Smooth muscle cell of the brain vasculature (primary cell): Measurements from ENCODE around the gene FAXC.

Source experiments
- DNase-seq: peaks from one replicate; pipeline ENCODE4 v3.0.0-alpha.2; 2012; ENCODE audit warnings: low read depth, low spot score

The FAXC gene

DNA sequence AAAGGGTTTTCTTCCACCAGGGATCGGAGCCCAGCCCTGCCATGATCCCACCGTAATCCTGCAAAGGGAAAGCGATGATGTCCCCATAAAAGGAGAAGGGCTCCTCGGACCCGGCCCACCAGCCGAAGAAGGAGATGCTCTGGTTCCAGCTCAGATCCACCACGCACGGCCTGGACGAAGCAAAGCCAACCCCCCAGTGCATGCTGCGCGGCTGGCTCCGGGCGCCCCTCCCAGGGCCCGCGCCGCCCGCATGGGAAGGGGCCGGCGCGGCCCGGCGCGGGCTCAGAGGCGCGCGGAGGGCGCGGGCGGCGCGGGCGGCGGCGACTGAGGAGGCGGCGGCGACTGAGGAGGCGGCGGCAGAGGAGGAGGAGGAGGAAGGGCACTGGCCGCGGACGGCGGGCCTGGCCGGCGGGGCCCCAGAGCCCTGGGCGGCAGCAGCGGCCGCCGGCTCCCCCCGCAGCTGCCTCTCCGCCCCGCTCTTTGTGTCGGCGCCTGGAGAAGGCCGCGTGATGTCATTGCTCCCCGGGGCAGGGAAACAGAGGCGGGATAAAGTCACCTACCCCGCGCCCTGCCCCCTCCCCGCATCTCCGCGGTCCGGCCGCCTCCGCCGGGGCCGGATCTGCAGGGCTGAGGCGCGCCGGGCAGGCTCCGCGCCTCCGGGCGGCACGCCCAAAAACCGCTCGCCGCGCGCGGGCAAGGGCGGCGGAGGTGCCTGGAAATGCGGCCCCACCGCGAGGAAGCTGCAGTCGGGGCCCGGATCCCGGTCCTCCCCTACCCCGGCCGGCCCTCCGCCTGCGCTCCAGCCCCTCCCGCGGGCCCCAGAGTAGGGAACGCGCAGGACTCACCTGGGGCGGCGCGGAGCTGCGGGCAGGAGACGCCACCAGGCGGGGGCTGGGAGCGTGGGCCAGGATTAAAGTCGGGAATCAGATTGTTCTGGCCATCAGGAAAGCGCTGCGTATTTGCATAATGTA lies at the start of gene FAXC:
Gene FAXC, minus strand, starts transcription at position 504 of the 971 bp plus-strand sequence. Its CDS starts 302 bp downstream, at position 202.
- no peak for DNase-seq

DNA sequence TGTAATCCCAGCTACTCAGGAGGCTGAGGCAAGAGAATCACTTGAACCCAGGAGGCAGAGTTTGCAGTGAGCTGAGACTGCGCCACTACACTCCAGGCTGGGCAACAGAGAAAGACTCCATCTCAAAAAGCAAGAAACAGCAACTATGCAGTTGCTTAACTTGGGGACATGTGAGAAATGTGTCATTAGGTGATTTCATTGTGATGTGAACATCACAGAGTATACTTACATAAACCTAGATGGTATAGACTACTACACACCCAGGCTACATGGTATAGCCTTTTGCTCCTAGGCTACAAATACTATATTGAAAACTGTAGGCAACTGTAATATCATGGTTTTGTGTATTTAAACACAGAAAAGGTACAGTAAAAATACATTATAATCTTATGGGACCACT lies 47.8 kb upstream of the FAXC start:
- no peak for DNase-seq

DNA sequence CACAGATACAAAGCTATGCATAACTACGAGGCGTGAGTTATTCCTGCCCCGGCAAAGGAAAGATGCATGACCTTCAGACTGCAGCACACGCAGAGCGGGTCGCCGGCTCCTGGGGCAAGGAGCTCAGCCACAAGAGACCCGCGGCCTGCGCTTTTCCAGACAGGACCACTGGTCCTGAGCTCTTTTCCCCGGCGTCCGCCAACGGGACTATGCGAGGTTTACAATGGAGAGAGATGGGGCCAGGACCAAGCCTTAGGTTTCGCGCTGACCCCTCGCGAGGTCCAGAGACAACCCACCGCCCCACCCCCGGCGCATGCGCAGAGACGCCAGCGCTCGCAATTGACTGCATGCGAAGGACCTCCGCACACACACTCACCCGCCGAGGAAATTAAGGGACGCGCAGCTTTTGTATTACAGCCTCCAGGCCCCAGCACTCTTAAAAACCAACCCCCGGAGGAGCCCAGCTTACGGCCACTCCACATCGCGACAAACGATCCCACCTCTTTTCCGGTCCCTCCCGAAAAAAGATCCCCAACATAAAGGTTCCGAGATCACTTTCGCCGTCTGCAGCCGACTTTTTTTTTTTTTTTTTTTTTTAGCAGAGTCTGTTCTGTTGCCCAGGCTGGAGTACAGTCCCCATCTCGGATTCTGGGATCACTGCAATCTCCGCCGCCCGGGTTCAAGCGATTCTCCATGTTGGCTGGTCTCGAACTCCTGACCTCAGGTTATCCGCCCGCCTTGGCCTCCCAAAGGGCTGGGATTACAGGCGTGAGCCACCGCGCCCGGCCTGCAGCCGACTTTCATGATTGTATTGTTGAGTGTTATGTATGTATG lies 44.4 kb upstream of the FAXC start, which contains the start of gene COQ3:
Gene COQ3, minus strand, starts transcription at position 498 of the 834 bp plus-strand sequence. Its CDS starts 16 bp downstream, at position 482.
- peak; percentile 49 for DNase-seq

DNA sequence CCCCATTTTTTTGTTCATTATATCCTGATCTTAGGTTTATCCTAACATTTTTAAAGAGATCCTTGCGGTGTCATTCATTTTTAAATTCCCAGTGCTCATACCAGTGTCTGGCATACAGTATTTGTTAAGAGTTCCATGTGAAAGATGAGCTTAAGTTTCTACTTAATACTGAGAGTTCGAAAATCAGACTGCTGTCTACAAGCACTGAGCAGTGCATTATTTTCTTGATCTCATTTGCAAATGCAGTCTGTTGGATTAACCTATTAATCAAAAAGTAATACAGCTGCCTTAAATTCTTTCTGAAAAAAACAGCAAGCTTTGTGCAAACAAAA lies 43.9 kb upstream of the FAXC start:
- no peak for DNase-seq

DNA sequence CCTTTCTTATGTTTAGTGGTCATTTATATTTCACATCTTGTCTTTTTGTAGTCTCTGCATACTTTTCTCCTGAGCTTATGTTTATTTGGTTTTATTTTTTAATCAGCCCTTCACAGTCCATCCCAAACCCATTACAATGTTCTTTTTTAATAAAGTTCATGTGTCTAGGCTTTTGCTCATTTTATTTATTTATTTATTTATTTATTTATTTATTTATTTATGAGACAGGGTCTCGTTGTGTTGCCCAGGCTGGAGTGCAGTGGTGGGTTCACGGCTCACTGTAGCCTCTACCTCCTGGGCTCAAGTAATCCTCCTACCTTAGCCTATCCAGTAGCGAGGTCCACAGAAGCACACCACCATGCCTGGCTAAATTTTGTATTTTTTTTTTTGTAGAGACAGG lies 41.4 kb upstream of the FAXC start:
- no peak for DNase-seq

DNA sequence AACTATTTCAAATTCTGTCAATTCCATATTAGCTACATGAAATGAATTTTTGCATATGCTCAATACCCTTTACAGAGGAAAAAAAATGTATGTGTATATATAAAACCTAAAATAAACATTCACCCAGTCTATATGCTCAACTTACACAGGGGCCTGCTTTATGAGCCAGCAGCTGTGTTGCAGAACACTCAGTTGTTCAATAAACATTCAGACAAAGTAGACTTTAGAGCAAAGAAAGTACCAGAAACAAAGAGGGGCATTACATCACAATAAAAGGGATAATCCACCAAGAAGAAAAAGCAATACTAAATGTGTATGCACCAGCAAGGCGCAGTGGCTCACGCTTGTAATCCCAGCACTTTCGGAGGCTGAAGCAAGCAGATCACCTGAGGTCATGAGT lies 35.0 kb upstream of the FAXC start:
- DNase-seq = no peak

DNA sequence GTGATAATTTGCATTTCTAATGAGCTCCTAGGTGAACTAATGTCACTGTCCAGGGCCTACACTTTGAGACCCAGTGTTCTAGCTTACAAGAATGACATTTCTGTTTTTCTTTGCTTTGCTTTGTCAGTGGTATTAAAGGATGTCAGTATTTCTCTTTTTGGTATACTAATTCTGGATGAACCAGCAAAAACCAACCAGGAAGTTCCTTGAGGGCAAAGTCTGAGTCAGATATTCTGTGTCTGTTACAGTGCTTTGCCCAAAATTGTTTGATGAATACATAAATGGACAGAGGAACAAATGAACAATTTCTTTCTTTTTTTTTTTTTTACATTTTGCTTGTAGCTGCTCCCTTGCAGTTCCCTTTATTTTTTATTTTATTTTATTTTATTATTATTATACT lies 29.2 kb upstream of the FAXC start:
- DNase-seq = no peak

DNA sequence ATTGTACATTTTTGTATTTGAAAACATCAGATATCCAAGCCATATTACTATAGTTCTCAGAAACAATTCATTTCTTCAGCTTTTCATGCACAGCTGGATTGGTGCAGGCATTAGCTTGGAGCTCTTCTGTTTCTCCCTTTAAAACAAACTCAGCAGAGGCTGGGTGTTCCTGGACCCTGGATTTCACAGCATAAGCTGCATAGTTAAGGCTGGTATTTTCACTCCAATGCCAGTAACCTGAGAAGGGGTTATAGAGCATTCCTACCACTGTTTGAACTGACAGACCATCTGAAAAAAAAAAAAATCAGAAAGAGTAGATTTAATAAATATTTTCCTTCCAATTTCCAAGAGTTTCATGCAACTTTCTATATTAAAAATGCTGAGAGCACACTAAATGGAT lies 20.1 kb upstream of the FAXC start:
- no peak for DNase-seq

DNA sequence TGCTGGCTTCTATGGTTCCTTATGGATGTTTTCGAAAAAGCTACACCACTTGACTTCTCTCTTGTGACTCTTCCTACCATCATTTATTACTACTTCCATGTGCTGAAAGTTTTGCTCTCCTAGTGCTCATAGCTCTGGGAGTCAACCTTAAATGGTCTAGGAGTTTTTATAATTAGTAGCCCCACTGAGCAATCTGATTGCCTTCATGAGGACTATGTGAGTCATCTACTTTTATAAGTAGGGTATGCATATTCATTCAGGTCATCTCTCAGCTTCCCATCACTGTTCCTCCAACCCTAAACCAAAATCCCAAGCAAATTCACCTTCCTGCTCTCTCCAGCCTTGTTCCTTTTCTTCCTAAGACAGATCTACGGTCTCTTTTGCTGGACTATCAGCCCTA lies 17.4 kb upstream of the FAXC start:
- DNase-seq = no peak

DNA sequence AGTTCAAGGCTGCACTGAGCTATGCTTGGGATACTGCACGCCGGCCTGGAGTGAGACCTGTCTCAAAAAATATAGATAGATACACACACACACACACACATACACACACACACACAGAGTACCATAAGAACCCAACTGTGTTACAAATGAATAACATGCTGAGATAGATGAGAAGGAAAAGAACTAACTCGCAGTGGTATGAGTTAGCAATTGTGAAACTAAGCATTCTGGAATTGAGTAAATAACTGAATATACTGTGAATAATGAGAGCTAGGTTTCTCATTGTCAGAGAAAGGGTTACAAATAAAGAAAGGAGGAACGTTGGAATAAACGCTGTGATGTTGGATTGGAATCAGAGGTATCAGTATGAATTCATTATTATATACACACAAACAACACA lies 14.6 kb upstream of the FAXC start:
- no peak for DNase-seq

DNA sequence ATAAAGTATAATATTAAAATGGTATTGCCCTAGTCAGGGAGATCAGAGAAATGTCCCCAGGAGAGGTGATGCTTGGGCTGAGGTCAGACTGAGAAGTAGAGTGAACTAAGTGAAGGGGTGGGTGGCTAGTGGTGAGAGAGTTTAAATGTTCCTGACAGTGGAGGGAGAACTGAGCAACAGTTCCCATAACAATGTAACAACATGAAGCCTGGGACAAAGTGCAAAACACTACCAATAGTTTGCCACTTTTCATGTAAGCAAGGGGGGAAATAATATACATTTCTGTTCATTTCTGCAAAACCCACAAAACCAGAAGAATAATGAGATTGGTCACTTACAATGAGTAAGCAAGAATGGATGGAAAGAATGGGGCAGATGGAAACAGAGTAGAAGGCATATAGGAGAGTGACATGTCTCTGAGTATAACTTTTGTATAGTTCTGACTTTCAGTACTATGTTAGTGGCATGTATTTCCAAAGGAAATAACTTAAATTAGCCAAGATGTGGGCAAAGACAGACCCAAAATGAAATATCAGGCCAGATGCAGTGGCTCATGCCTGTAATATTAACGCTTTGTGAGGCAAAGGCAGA lies 13.3 kb upstream of the FAXC start:
- no peak for DNase-seq

DNA sequence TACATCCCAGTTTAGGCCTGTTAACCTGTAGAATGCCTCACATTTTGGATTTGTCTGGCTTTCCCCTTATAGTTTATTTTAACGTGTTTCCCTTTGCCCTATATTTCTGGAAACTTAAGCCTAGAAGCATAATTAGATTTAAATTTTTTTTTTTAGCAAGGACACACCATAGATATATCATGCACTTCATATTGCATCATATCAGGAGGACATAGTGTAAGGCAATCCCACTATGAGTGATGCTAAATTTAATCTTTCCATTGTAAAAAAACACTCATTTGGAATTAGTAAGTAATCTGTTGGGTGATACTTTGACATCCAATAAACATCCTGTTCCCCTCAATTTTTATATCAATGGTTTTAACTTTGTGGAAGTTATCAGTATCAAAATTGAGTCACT lies 10.3 kb upstream of the FAXC start:
- no peak for DNase-seq

DNA sequence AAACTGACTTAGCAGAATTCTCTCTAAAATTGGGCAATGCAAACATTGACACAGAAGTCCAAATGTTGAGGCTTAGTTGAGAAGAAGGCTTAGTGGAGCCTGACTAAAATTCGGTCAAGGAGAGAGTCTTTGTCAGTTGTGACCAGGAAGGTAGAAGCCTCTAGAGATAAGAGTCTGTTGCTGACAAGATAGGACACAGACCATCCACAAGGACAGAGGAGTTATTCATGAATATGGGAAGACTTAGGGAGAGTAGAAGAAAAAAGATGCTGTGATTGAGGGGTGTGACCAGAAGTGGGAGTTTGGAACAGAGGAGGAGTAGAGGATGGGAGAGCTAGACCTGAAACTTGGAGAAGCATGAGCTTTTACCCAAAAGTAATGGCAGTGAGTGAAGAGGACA lies 7.2 kb upstream of the FAXC start:
- no peak for DNase-seq

DNA sequence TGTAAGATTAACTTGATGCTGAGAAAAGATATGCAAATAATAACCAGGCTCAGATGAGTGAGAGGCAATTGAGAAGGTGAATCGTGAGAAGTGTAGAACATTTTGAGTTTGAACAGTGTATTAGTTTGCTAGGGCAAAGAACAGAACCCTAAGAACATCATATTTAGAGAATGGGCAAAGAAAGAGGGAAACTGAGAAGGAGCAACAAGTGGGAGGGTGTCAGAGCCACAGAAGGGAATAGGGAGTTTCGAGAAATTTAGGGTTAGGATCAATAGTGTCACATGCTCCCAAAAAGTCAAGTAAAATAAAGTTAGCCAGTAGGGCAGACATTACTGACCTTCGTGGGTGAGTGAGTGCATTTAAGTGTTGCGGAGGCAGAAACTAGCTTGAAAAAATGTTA lies 5.5 kb upstream of the FAXC start:
- DNase-seq = no peak

DNA sequence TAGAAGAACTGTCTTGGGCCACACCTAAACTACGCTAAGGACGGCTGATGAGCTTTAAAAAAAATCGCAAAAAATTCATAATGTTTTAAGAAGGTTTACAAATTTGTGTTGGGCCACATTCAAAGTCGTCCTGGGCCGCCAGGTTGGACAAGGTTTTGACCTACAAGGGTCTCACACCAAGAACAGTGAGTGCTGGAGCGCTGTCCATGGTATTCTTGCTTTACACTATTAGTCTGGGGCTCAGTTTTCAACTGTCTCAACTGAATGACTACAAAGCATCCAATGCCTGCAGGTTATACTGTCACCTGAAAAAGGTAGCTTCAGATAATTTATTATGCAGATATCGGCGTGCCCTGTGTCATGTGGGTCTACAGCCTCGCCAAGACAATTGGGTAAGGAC lies 3.7 kb upstream of the FAXC start:
- DNase-seq = no peak

DNA sequence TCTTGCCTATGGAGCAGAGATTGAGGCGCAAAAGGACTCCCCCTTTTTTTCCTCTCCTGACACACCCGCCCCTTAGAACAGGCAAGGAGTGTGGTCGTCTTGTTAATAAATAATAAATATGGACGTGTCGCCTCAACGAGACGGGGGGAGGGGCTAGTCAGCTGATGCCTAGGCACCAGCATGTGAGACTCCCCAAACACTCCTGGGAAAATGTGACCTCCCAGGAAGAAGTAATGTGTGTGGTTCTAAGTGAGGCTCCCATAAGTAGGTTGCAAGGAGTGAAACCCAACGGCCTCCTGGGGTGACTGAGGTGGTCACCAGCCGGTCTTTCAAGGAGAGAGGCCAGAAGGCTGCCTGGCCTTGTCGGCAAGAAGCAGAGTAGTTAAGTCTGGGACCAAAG lies 1.1 kb upstream of the FAXC start:
- DNase-seq = no peak

DNA sequence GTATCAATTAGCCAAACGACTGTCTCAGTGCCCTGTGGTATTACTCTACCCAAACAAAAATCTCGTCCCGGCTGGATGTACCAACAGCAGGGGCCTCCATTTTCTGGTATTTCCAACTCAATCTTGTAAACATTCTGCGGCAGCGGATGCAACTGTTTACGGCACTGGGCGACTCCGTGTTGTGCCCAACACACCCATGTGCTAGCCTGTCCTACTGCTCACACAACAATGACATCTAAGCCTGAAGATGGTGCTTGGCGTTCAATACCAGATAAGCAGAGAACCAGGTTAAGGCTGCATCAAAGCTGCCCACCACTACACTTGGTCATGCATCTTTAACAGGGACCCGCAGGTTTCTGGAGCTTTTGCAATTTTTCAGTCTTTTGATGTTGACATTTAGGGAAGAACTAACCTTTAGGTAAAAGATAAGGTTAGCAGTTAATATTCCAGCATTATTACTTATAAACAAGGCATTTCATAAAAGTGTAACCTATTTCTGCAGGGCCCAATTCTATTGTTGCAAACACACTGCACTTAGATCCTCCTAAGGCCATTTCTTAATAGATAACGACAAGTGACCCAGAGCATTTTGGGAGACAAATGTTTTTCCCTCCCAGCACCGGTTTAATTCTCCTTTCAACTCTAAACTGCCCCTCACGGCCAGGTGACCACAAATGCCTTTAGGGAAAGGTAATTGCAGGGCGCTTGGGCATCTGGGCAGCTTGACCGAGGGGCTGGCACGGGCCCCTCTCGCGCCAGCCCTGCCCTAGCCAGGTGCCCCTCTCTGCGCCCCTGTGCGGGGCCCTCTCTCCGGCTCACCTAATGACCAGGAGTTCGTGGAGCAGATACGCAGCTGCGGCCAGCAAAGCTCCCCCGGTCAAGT lies 945 bp downstream of the FAXC start:
- DNase-seq = no peak

DNA sequence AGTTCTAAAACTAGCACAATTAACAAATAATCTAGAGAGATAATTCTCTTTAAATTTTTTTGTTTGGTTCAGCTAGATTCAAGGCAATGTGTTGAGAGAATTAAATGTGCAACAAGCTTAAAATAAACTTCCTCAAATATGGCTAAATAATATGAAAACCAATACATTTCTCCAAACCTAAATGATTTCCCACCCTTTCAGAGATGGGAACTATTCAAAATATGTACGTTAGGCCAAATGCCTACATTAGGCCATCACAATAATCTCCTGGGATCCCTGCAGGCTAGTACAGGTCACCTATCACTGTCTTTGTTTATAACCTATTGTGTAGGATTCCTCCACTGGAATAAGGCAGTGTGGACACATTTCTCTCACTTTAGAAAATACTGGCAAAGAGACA lies 1.7 kb downstream of the FAXC start:
- no peak for DNase-seq

DNA sequence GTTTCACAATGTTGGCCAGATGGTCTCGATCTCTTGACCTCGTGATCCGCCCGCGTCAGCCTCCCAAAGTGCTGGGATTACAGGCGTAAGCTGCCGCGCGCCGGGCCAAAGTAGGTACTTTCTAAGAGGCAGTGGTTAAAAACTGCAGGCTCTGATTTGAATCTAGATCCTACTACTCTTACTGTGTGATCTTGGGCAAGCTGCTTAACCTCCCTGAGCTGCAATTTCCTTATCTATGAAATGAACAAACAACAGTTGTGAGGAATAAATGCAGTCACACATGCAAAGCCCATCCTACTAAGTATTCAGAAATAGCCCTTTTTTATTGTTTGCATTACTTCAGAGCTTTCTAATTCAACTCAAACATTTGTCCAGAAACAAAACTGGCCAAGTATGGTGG lies 2.9 kb downstream of the FAXC start:
- DNase-seq = no peak

DNA sequence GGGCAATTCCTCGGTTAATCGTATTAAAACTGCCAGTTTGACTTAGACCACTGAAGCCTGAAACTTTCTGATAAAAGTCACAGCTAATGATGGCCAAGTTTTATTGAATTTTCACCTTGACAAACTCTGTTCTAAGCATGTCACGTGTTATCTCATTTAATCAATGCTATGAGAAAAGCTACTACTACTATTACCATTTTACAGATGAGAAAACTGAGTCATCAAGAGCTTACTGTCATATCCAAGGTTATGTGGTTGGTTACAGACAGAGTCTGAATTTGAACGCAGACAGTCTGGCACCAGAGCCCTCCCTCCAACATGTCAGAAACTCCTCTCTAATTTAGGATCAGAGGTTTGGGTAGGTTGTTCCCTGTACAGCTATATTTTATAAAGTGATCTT lies 4.3 kb downstream of the FAXC start:
- no peak for DNase-seq

DNA sequence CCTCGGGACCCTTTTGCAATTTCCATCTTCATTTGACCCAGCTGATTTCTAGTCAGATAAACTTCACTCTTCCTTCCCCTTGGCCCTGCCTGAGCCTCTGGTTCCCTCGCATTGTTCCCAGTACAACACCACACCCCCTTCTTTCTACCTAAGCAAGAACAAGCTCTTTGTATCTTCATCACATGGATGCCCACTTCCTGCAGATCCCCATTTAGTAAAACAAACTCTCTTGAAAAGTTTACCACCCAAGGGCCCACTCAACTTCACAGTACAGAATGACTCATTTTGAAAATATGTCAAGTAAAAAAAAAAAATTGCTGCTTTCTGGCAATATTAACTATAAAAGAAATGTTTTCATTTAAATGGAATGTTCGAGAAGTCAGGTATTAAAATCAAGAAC lies 5.2 kb downstream of the FAXC start:
- DNase-seq = no peak
